SK-N-SH (cell line): ENCODE data around the gene ARHGEF7. TPM values are rescaled to one million over a fixed set of nuclear protein-coding genes. Genes with fewer than 3 reads are reported as not detected.
"Not testable (repeated sequence)": the region's sequence is repeated elsewhere in the genome, so short reads cannot be mapped to it uniquely, and the experiment has no call there.

Source experiments
- CTCF ChIA-PET: fragments of 300-600, 350-600 bp; formaldehyde crosslinking; extraction: SDS; loops from one replicate; lab custom pipeline; 2021; lab: Yijun Ruan, JAX
- POLR2A ChIA-PET: fragments of 350-600 bp; sonication (Branson Sonifier 250); formaldehyde crosslinking; extraction: SDS; loops from one replicate; lab custom pipeline; 2020; ENCODE audit warnings: antibody characterized with exemption, inconsistent platforms; lab: Yijun Ruan, JAX
- DNase-seq: peaks from one replicate; pipeline ENCODE4 v3.0.0; 2012
- H2AFZ ChIP-seq: fragments of 200-600 bp; sonication (generic); 2 replicates; pipeline ENCODE4 v1.8.1; 2016; ENCODE audit warnings: antibody characterized with exemption, mild to moderate bottlenecking, low read depth
- H3F3A ChIP-seq: fragments of 200-600 bp; sonication (generic); replicated peaks from 2 replicates; pipeline ENCODE3; 2016; ENCODE audit warnings: antibody characterized with exemption, mild to moderate bottlenecking; ENCODE audit not compliant: insufficient read depth
- H3K27ac ChIP-seq, 2 experiments: fragments of 200-500 bp in 1 of 2; fragments of 200-600 bp in 1 of 2; sonication (Bioruptor generic) in 1 of 2; sonication (generic), shearing (Covaris generic) in 1 of 2; 2 replicates each; pipeline versions ENCODE4 v1.5.1 to v1.6.1; 2014 to 2016; ENCODE audit warnings: low read depth in 2 of 2, inconsistent platforms in 1 of 2, low read length in 1 of 2, mild to moderate bottlenecking in 1 of 2, mixed read lengths in 1 of 2
- H3K27me3 ChIP-seq: fragments of 200-600 bp; sonication (generic), shearing (Covaris generic); 2 replicates; pipeline ENCODE4 v1.6.1; 2016; ENCODE audit warnings: mixed run types; ENCODE audit not compliant: insufficient read depth
- H3K36me3 ChIP-seq, 2 experiments: fragments of 200-500 bp in 1 of 2; fragments of 200-600 bp in 1 of 2; sonication (Bioruptor generic) in 1 of 2; sonication (generic) in 1 of 2; replicated peaks in 1 of 2; 2 replicates each; pipeline versions ENCODE3 to v1.5.1; 2014 to 2016; ENCODE audit warnings: low read length in 1 of 2, mild to moderate bottlenecking in 1 of 2; ENCODE audit not compliant: insufficient read depth in 2 of 2, control insufficient read depth in 1 of 2
- H3K4me1 ChIP-seq, 2 experiments: fragments of 200-500 bp in 1 of 2; fragments of 200-600 bp in 1 of 2; sonication (Bioruptor generic) in 1 of 2; sonication (generic), shearing (Covaris generic) in 1 of 2; 2 replicates each; pipeline versions ENCODE4 v1.5.1 to v1.6.1; 2014 to 2016; ENCODE audit warnings: low read depth in 1 of 2, low read length in 1 of 2, mixed run types in 1 of 2; ENCODE audit not compliant: insufficient read depth in 2 of 2, control insufficient read depth in 1 of 2
- H3K4me2 ChIP-seq: fragments of 200-600 bp; sonication (generic), shearing (Covaris generic); 2 replicates; pipeline ENCODE4 v1.6.1; 2017; ENCODE audit warnings: mixed run types
- H3K4me3 ChIP-seq, 2 experiments: fragments of 200-500 bp in 1 of 2; fragments of 200-600 bp in 1 of 2; sonication (Bioruptor generic) in 1 of 2; sonication (generic), shearing (Covaris generic) in 1 of 2; 2 replicates each; pipeline versions ENCODE4 v1.5.1 to v1.8.1; 2014 to 2016; ENCODE audit warnings: low read depth in 2 of 2, inconsistent platforms in 1 of 2, low read length in 1 of 2, mild to moderate bottlenecking in 1 of 2, mixed read lengths in 1 of 2, moderate library complexity in 1 of 2
- H3K79me2 ChIP-seq: fragments of 200-600 bp; sonication (generic); 2 replicates; pipeline ENCODE4 v1.8.1; 2017; ENCODE audit warnings: mild to moderate bottlenecking; ENCODE audit not compliant: insufficient read depth
- H3K9ac ChIP-seq: fragments of 200-600 bp; sonication (generic); 2 replicates; pipeline ENCODE4 v1.6.1; 2017; ENCODE audit warnings: mixed run types
- H3K9me2 ChIP-seq: fragments of 200-600 bp; sonication (generic); 2 replicates; pipeline ENCODE4 v1.6.1; 2017; ENCODE audit warnings: mixed run types
- H3K9me3 ChIP-seq: fragments of 200-600 bp; sonication (generic); 2 replicates; pipeline ENCODE4 v1.6.1; 2017; ENCODE audit warnings: mixed run types, mild to moderate bottlenecking, moderate library complexity
- H4K20me1 ChIP-seq: fragments of 200-600 bp; sonication (generic); 2 replicates; pipeline ENCODE4 v1.6.1; 2017; ENCODE audit warnings: mild to moderate bottlenecking, mixed run types; ENCODE audit not compliant: insufficient read depth
- FOSL2 ChIP-seq: IDR thresholded peaks from 2 replicates; pipeline ENCODE4 v1.4.0; 2012; ENCODE audit warnings: low read depth, mild to moderate bottlenecking, moderate library complexity, borderline replicate concordance
- JUND ChIP-seq: IDR thresholded peaks from 2 replicates; pipeline ENCODE4 v1.4.0; 2012
- TCF12 ChIP-seq: IDR thresholded peaks from 2 replicates; pipeline ENCODE4 v1.4.0; 2012
- TEAD4 ChIP-seq: IDR thresholded peaks from 2 replicates; pipeline ENCODE4 v1.4.0; 2012; ENCODE audit warnings: mild to moderate bottlenecking, borderline replicate concordance; ENCODE audit not compliant: insufficient read depth
- WGBS: methylation state at CpG from one replicate; pipeline ENCODE4 v1.1.6; 2017; ENCODE audit warnings: low lambda C conversion rate; 5-methylcytosine and 5-hydroxymethylcytosine counted together
- polyA plus RNA-seq, 3 experiments: library from polyadenylated mRNA; depleted of rRNA; stranded (reverse); fragments of >200 nt; gene quantifications; 2 replicates each; pipeline ENCODE4 v1.2.3, GENCODE V29; 2012

Gene ARHGEF7
- polyA plus RNA-seq, 1 of the 3 experiments (the other 2 are of a cell fraction), result 21.6 TPM

DNA sequence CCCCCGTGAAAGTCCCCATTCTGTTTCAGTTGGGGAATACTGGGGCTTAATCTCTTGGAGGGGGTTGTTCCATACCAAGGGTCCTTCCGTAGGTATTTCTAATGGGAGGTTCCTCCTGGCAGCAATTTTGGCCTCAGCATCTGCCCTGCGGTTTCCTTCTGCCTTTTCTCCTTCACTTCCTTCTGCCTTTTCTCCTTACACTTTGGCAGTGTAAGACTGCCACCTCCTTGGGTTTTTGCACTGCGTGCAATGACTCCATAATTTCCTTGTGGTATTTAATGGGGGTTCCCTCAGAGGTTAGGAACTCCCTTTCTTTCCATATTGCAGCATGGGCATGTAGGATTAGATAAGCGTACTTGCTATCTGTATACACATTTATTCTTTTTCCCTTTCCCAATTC is 78.1 kb downstream of the ARHGEF7 start:
- CTCF ChIA-PET, H3K4me2 ChIP-seq, H3K4me3 ChIP-seq, H3K4me1 ChIP-seq, H3K36me3 ChIP-seq, DNase-seq, H3K9ac ChIP-seq, H3K9me2 ChIP-seq, H3K27ac ChIP-seq, H2AFZ ChIP-seq, POLR2A ChIA-PET, H3K27me3 ChIP-seq, H3K9me3 ChIP-seq, H3F3A ChIP-seq: not testable (repeated sequence)
- peaks cover 84% of the 10 kb centered on the region for H3K79me2 ChIP-seq
- WGBS, result 97% methylated on average over 4 of the region's 5 CpGs
- H4K20me1 ChIP-seq, result peaks cover 25% of the 10 kb centered on the region

DNA sequence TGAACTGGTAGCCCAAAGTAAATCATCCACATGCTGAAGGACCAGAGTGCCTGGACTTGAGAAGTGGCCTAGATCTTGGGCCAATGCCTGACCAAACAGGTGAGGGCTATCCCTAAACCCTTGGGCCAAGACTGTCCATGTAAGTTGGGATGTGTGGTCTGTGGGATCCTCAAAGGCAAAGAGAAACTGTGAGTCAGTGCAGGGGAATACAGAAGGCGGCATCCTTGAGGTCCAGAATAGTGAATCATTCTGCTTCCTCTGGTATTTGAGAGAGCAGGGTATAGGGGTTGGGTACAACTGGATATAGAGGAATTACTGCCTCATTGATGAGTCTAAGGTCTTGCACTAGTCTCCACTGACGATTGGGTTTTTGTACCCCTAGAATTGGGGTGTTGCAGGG is 79.5 kb downstream of the ARHGEF7 start:
- H3K36me3 ChIP-seq, DNase-seq, H3K9ac ChIP-seq, H3K4me3 ChIP-seq, CTCF ChIA-PET: not testable (repeated sequence)
- TF ChIP-seq JUND (peak; percentile 44; the same call in 1 of the 2 replicates), TEAD4 (peak; percentile 30; the same call in 1 of the 2 replicates), TCF12 (peak; percentile 24; the same call in 1 of the 2 replicates), FOSL2 (peak; percentile 79; the same call in 1 of the 2 replicates)
- TF ChIP-seq, all 33 proteins: peak for 4; not testable (repeated sequence) for 29
- Histone ChIP-seq H4K20me1 (peaks cover 13% of the 10 kb centered on the region; the same call in 1 of the 2 replicates), H3K27ac (peak overlapping the region in 1 of 2 experiments; percentile 80; a peak in 2 of 4 replicates), H3K4me2 (peak overlapping the region; percentile 37; the same call in 1 of the 2 replicates), H3K79me2 (peaks cover 84% of the 10 kb centered on the region)
- H3K27me3 ChIP-seq, H3K4me1 ChIP-seq, H3K9me3 ChIP-seq, H3K9me2 ChIP-seq, H3F3A ChIP-seq, H2AFZ ChIP-seq, POLR2A ChIA-PET: not testable (repeated sequence)
- 25% methylated on average over 2 of the region's 2 CpGs for WGBS

DNA sequence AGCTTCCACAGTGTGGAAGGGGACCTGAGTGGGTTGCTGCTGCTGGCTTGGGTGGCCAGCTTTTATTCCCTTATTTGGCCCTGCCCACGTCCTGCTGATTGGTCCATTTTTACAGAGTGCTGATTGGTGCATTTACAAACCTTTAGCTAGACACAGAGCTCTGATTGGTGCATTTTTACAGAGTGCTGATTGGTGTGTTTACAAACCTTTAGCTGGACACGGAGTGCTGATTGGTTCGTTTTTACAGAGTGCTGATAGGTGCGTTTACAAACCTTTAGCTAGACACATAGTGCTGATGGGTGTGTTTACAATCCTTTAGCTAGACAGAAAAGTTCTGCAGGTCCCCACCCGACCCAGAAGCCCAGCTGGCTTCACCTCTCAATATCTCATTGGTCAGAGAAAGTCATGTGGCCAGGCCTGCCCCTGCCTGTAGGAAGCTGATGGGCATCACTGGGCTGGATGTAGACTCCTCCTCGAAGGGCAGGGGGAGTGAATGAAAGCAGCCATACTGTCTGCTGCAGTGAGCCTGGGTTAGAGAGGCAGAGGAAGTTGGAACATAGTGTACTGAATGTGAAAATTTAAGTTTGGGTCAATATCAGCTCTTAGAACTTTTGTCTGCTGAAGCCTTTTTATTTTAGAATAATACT is 83.7 kb downstream of the ARHGEF7 start:
- H2AFZ ChIP-seq, H3K36me3 ChIP-seq, CTCF ChIA-PET, DNase-seq, H3K4me3 ChIP-seq, H3K27ac ChIP-seq, H3K9me2 ChIP-seq, H3K9ac ChIP-seq, H4K20me1 ChIP-seq, H3K4me2 ChIP-seq, POLR2A ChIA-PET, H3K27me3 ChIP-seq, H3K9me3 ChIP-seq: not testable (repeated sequence)
- peaks cover 82% of the 10 kb centered on the region for H3K79me2 ChIP-seq
- 97% methylated on average over 6 of the region's 6 CpGs for WGBS
- H3F3A ChIP-seq, result peaks cover 15% of the 10 kb centered on the region
- peaks cover 12 to 14% of the 10 kb centered on the region in 2 experiments; a peak in 3 of 4 replicates for H3K4me1 ChIP-seq
